Neural progenitor cell (in vitro differentiated cells): Measurements from ENCODE around the gene SERPINF2. TPM values are rescaled to one million over a fixed set of nuclear protein-coding genes. Genes with fewer than 3 reads are reported as not detected.

Experiments used
- DNase-seq: peaks from one replicate; pipeline ENCODE4 v3.0.0-alpha.2; 2016; ENCODE audit warnings: low spot score
- H2AFZ ChIP-seq: fragments of 200-600 bp; sonication (generic); replicated peaks from 2 replicates; pipeline ENCODE4 v1.6.1; 2016; ENCODE audit warnings: antibody characterized with exemption
- H3F3A ChIP-seq: fragments of 200-600 bp; sonication (generic); 2 replicates; pipeline ENCODE4 v1.6.1; 2016; ENCODE audit warnings: antibody characterized with exemption, low read depth
- H3K27ac ChIP-seq: fragments of 200-600 bp; sonication (generic); 2 replicates; pipeline ENCODE4 v1.5.1; 2016; ENCODE audit warnings: mild to moderate bottlenecking
- H3K27me3 ChIP-seq: fragments of 200-600 bp; sonication (generic); 2 replicates; pipeline ENCODE4 v1.6.1; 2016; ENCODE audit warnings: mild to moderate bottlenecking, moderate library complexity
- H3K36me3 ChIP-seq: fragments of 200-600 bp; sonication (generic); 2 replicates; pipeline ENCODE4 v1.5.1; 2016
- H3K4me1 ChIP-seq: fragments of 200-600 bp; sonication (generic); 2 replicates; pipeline ENCODE4 v1.6.1; 2016; ENCODE audit warnings: mixed run types
- H3K4me2 ChIP-seq: fragments of 200-600 bp; sonication (generic); 2 replicates; pipeline ENCODE4 v1.6.1; 2016
- H3K4me3 ChIP-seq: fragments of 200-600 bp; sonication (generic); 2 replicates; pipeline ENCODE4 v1.5.1; 2016
- H3K79me2 ChIP-seq: fragments of 200-600 bp; sonication (generic); 2 replicates; pipeline ENCODE4 v1.6.1; 2016; ENCODE audit warnings: low read depth
- H3K9ac ChIP-seq: fragments of 200-600 bp; sonication (generic); 2 replicates; pipeline ENCODE4 v1.6.1; 2016
- H3K9me3 ChIP-seq: fragments of 200-600 bp; sonication (generic); 2 replicates; pipeline ENCODE4 v1.5.1; 2016; ENCODE audit warnings: low read depth
- H4K20me1 ChIP-seq: fragments of 200-600 bp; sonication (generic); 2 replicates; pipeline ENCODE4 v1.6.1; 2016; ENCODE audit warnings: low read depth
- H3K27ac Mint-ChIP-seq: 3 replicates; pipeline ENCODE4 v1.8.0; 2021; ENCODE audit warnings: mixed read lengths
- H3K27me3 Mint-ChIP-seq: 2 replicates; pipeline ENCODE4 v1.8.0; 2022; ENCODE audit warnings: low read depth, mild to moderate bottlenecking, inconsistent platforms, moderate library complexity, mixed read lengths; ENCODE audit not compliant: insufficient read depth
- H3K36me3 Mint-ChIP-seq: 3 replicates; pipeline ENCODE4 v1.8.0; 2021; ENCODE audit warnings: mixed read lengths
- H3K4me1 Mint-ChIP-seq: 3 replicates; pipeline ENCODE4 v1.8.0; 2021; ENCODE audit warnings: mixed read lengths
- H3K4me3 Mint-ChIP-seq: 3 replicates; pipeline ENCODE4 v1.8.0; 2021; ENCODE audit warnings: mild to moderate bottlenecking, moderate library complexity, mixed read lengths
- H3K9me3 Mint-ChIP-seq: 3 replicates; pipeline ENCODE4 v1.8.0; 2020; ENCODE audit warnings: mixed read lengths
- CTCF ChIP-seq: fragments of 200-600 bp; sonication (generic); IDR thresholded peaks from 2 replicates; pipeline ENCODE4 v1.5.1; 2017; ENCODE audit warnings: antibody characterized with exemption, mild to moderate bottlenecking
- EZH2 ChIP-seq: fragments of 200-600 bp; sonication (generic); IDR thresholded peaks from 2 replicates; pipeline ENCODE4 v1.6.1; 2017; ENCODE audit warnings: antibody characterized with exemption, mild to moderate bottlenecking, moderate library complexity
- EZH2phosphoT487 ChIP-seq: fragments of 200-600 bp; sonication (generic); IDR thresholded peaks from 2 replicates; pipeline ENCODE4 v1.6.1; 2017; ENCODE audit warnings: antibody characterized with exemption
- total RNA-seq: library from RNA; depleted of rRNA; stranded (reverse); fragments of >200 nt; gene quantifications from 2 replicates; pipeline ENCODE4 v1.2.3, GENCODE V29; 2015; ENCODE audit warnings: low replicate concordance

SERPINF2 gene
- total RNA-seq, 1 donor from 2014 or later, result not detected

DNA sequence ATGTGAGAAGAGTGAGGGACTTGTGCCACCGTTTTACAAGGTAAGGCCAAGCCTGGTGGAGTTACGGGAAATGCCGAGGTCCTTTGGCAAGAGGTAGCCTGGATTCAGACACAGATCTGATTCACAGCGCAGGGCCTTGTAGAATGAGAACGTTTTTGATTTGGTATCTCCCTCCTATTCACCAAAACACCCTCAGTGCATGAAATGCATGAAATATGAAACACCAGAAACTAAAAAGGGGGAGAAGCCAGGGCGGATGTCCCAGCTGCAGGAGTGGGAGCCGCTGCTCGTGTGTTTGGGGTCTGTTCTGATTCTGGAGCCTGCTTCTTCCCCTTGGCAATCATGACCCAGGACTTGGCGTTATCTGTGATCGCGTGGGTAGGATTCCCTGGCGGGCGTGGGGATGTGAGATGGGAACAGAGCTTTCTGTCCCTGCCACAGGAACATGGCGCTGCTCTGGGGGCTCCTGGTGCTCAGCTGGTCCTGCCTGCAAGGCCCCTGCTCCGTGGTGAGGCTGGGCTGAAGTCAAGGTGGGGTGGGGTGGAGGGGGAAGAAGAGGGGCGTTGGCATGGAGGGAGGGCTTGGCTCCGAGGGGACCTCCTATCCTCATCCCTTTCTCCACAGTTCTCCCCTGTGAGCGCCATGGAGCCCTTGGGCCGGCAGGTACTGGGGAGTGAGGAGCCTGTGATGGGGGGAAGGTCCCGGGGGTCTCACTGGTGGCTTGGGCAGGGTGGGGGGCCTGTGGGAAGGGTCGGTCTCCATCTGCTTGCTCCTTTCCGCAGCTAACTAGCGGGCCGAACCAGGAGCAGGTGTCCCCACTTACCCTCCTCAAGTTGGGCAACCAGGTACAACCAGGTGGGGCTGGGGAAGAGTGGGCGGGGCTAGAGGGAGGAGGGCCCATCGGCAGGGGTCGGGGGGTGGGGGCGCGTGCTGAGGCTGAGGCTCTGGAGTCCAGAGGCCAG is 2.2 kb downstream of the SERPINF2 start:
- H3K9ac ChIP-seq, result no peak overlapping the region
- no peaks in the 10 kb centered on the region for H3K4me1 ChIP-seq
- no peak overlapping the region for H3K27ac ChIP-seq
- Mint-ChIP-seq H3K4me1 (peaks cover 2% of the 10 kb centered on the region), H3K27ac (no peak overlapping the region), H3K9me3 (no peaks in the 10 kb centered on the region), H3K27me3 (peaks cover 13% of the 10 kb centered on the region), H3K36me3 (no peaks in the 10 kb centered on the region), H3K4me3 (no peak overlapping the region)
- H3K79me2 ChIP-seq, result no peaks in the 10 kb centered on the region
- TF ChIP-seq EZH2phosphoT487 (no peak), EZH2 (no peak)
- H3K4me3 ChIP-seq, result no peak overlapping the region
- DNase-seq, result no peak
- no peak overlapping the region for H2AFZ ChIP-seq
- H3K36me3 ChIP-seq, result no peaks in the 10 kb centered on the region
- H3K9me3 ChIP-seq, result no peaks in the 10 kb centered on the region
- no peaks in the 10 kb centered on the region for H3K27me3 ChIP-seq
- no peaks in the 10 kb centered on the region for H4K20me1 ChIP-seq
- peaks cover 2% of the 10 kb centered on the region for H3F3A ChIP-seq
- H3K4me2 ChIP-seq, result no peak overlapping the region

DNA sequence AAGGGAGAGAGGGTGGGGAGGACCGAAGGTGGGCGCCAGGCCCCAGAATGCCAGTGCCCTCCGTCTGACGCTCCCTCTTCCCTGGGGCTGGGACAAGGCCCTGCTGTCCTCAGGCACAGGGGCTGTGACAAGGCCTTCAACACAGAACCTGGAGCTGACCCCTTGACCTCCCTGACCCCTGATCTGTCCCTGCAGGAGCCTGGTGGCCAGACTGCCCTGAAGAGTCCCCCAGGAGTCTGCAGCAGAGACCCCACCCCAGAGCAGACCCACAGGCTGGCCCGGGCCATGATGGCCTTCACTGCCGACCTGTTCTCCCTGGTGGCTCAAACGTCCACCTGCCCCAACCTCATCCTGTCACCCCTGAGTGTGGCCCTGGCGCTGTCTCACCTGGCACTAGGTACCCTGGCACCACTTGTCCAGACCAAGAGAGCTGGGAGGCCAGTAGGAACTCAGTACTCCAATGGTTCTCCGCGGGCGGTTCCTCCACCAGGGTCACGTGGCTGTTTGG is 2.9 kb downstream of the SERPINF2 start:
- Histone ChIP-seq H3K27me3 (no peaks in the 10 kb centered on the region), H3K9ac (no peak overlapping the region), H3K9me3 (no peaks in the 10 kb centered on the region), H3K4me2 (no peak overlapping the region), H3K4me1 (no peaks in the 10 kb centered on the region), H3F3A (peaks cover 2% of the 10 kb centered on the region), H3K4me3 (no peak overlapping the region), H3K79me2 (no peaks in the 10 kb centered on the region), H4K20me1 (no peaks in the 10 kb centered on the region), H2AFZ (no peak overlapping the region), H3K27ac (no peak overlapping the region), H3K36me3 (no peaks in the 10 kb centered on the region)
- no peak for DNase-seq
- H3K4me1 Mint-ChIP-seq, result peaks cover 2% of the 10 kb centered on the region
- no peak overlapping the region for H3K4me3 Mint-ChIP-seq
- no peaks in the 10 kb centered on the region for H3K36me3 Mint-ChIP-seq
- no peaks in the 10 kb centered on the region for H3K9me3 Mint-ChIP-seq
- H3K27me3 Mint-ChIP-seq, result peaks cover 13% of the 10 kb centered on the region
- TF ChIP-seq EZH2phosphoT487 (no peak), CTCF (no peak), EZH2 (no peak)
- H3K27ac Mint-ChIP-seq, result no peak overlapping the region

- H3K9ac ChIP-seq, result no peak overlapping the region
- Mint-ChIP-seq H3K27me3 (peaks cover 13% of the 10 kb centered on the region), H3K36me3 (no peaks in the 10 kb centered on the region), H3K9me3 (no peaks in the 10 kb centered on the region), H3K4me1 (peaks cover 4% of the 10 kb centered on the region), H3K4me3 (no peak overlapping the region), H3K27ac (no peak overlapping the region)
- no peak overlapping the region for H3K27ac ChIP-seq
- no peaks in the 10 kb centered on the region for H4K20me1 ChIP-seq
- peaks cover 2% of the 10 kb centered on the region for H3F3A ChIP-seq
- DNase-seq, result no peak
- H3K4me3 ChIP-seq, result no peak overlapping the region
- H3K9me3 ChIP-seq, result no peaks in the 10 kb centered on the region
- H3K79me2 ChIP-seq, result no peaks in the 10 kb centered on the region
- no peak overlapping the region for H3K4me2 ChIP-seq
- H3K36me3 ChIP-seq, result no peaks in the 10 kb centered on the region
- no peak overlapping the region for H2AFZ ChIP-seq
- no peaks in the 10 kb centered on the region for H3K4me1 ChIP-seq
- TF ChIP-seq CTCF (no peak), EZH2 (no peak), EZH2phosphoT487 (no peak)
- no peaks in the 10 kb centered on the region for H3K27me3 ChIP-seq
These were observed 4.4 kb downstream of the SERPINF2 start for GRCh38 chr17:1746975-1747543.
